Cardiac septum (tissue), 1 donor: Measurements from ENCODE around the gene GPATCH11. TPM values are rescaled to one million over a fixed set of nuclear protein-coding genes. Genes with fewer than 3 reads are reported as not detected.

Experiments used
- DNase-seq: peaks from one replicate; pipeline ENCODE4 v3.0.0-alpha.2; 2020; ENCODE audit warnings: low spot score
- intact Hi-C: fragments of 100-400 bp; cut with DNase I; formaldehyde crosslinking; loops from one replicate; pipeline ENCODE4 v1.14.0; 2022
- total RNA-seq: library from RNA; stranded (reverse); fragmentation: NEBNext Ultra II Directional; extraction: Animal tissue kit (Norgen Biotek cat#: 25700); gene quantifications from one replicate; pipeline ENCODE4 v1.2.1, GENCODE V29; 2021
- donor health status: DM: no; HTN: no; CAD: no.

The GPATCH11 gene
- total RNA-seq, 1 donor from 2014 or later: 6.7 TPM

DNA sequence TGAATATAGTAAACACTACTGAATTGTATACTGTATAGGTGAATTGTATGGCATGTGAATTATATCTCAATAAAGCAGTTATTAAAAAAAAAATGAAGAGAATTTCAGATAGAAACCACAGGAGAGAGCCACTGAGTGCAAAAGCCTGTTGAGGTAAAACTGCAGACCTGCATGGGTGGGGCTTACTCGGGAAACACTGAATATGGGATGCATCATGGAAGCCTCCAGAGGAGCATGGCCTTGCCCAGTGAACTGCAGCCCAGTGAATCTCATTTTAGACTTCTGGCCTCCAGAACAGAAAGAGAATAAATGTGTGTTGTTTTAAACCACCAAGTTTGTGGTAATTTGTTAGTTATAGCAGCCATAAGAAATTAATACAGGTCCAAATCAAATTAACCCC is 15.7 kb downstream of the GPATCH11 start:
- no peak for DNase-seq
- intact Hi-C loops: no loop called here

DNA sequence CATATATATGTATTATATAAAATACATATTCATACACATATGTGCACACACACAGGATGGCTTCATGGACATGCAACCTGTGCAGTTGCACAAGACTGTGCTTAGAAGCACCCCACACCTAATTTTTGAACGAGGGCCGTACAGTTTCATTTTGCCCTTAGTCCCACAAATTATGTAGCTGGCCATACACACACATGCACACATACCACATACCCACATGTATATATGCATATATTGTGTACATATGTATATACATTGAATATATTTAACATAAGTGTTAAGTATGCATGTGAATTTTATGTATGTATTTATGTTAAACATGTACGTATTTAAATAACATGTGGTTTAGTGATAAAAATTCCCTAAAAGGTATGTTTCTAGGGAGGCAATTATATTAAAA is 18.3 kb downstream of the GPATCH11 start:
- intact Hi-C loops: no loop called here

DNA sequence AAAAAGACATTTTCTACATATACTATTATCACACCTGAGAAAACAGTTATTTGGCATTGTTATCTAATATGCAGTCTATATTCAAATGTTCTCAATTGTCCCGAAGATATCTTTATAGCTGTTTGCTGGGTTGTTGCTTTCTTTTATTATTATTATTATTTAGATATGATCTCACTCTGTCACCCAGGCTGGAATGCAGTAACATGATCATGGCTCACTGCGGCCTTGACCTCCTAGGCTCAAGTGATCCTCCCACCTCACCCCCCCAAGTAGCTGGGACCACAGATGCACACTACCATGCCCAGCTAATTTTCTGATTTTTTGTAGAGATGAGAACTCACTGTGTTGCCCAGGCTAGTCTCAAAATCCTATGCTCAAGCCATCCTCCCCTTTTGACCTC is 19.9 kb downstream of the GPATCH11 start:
- intact Hi-C loops: no loop called here
- DNase-seq: no peak

More for the DNA sequence above, 18.3 kb downstream of the GPATCH11 start:
- no peak for DNase-seq

DNA sequence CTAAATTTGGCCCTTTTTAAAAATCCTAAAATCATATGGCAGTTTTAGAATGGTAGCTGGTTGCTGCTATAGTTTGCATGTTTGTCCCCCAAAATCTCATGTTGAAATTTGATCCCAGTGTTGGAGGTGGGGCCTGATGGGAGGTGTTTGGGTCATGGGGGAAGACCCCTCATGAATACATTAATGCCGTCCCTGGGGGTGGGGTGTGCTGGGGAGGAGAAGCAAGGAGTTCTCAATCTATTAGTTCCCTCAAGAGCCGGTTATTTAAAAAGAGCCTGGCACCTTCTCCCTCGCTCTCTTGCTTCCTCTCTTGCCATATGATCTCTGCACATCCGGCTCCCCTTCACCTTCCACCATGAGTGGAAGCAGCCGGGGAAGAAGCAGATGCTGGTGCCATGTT is 20.8 kb downstream of the GPATCH11 start:
- intact Hi-C loops: no loop called here
- no peak for DNase-seq

DNA sequence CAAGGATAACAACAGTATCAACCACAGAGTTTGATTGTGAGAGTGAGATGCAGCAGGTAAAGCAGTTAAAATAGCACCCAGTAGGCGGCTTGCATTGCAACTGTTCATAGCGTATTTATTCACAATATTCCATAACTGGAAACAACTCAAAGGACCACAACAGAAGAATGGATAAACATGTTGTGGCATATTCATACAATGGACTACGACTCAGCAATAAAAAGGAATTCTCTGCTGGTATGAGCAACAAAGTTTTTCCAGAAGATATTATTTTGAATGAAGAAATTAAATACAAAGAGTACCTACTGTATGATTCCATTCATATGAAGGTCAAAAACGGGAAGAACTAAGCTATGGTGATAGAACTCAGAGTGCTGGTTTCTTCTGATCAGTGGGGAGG is 25.2 kb downstream of the GPATCH11 start:
- intact Hi-C loops: no loop called here
- DNase-seq: no peak

DNA sequence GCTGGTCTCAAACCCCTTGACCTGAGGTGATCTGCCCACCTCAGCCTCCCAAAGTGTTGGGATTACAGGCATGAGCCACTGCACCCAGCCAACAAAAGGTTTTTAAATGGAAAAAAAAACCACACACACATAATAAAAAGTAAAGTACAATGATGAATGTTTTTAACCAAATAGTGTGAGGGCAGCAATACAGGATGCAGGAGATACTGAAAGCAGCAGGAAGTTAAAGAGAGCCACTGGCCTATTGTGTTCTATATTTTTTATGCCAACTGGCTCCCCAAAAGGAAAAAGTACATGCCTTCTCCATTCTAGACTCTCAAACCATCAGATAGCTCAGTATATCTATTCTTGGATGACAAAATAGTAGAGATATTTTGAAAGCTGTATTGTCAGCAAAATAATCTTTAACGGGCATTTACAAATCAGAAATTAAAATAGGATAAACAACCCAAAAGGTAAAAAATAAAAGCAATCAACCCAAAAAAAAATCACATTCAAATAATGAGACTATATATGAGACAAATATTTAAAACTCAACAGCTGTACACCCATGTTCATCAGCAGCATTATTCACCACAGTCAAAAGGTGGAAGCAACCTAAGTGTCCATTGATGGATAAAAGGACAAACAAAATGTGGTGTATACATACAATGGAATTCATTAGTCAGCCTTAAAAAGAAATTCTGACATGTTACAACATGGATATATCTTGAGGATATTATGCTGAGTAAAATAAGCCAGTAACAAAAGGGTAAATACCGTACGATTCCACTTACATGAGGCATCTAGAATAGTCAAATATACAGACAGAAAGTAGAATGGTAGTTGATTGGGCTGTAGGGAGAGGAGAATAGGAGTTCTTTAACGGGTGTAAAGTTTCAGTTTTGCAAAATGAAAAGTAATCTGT is 26.2 kb downstream of the GPATCH11 start:
- DNase-seq: no peak
- intact Hi-C loops: no loop called here

DNA sequence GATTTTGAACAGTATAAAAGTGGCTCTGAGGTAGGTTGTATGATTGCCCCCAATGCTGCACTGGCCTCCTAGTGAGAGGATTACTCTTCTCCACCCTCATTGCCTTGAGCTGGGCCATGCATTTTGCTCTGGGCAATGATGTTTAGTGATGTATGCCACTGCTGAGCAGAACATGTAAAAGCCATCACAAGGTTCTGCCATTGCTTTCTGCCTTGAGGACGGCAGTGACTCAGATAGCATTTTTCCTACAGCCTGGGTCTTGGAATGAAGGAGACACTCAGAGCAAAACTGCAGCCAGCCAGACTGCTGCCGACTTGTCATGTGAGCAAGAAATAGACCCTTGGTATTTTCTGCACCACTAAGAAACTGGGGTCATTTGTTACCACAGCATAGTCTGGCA is 27.6 kb downstream of the GPATCH11 start:
- intact Hi-C loops: no loop called here
- no peak for DNase-seq

DNA sequence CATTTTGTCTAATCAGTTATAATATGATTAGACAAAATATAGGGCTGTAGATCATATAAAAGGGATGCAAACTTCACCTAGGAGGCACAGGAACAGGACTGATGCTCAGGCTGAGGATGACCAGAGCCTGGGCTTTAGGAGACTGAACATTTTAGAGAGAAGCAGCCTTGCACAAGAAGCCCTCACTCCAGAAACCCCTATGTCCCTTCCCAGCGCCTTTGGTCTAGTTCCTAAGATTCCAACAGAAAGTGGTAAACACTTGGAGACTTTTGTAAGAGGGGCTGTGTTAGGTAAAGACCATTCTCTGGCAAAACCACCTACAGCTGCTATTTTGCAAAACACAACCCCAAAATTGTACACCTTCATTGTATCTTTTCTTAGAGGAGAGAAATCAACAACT is 33.2 kb downstream of the GPATCH11 start:
- intact Hi-C loops: no loop called here
- DNase-seq: no peak

DNA sequence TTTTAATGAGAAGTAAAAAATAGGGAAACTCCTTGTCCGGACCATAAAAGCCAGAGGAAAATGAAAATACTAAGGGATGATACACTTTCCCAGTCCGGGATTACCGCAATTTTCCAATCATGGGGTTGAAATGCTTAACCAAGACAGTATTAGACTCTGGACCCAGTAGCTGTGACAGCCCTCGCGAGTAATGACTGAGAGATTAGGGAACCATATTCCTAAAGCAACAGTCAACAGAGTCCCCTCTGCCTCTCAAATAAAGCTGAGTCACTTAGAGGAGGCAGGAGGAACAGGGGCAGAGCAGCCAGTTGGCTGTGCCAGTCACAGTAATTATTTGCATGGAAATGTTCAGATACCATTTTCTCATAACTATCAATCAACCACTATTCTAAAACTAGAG is 34.8 kb downstream of the GPATCH11 start:
- intact Hi-C loops: no loop called here
- DNase-seq: no peak

DNA sequence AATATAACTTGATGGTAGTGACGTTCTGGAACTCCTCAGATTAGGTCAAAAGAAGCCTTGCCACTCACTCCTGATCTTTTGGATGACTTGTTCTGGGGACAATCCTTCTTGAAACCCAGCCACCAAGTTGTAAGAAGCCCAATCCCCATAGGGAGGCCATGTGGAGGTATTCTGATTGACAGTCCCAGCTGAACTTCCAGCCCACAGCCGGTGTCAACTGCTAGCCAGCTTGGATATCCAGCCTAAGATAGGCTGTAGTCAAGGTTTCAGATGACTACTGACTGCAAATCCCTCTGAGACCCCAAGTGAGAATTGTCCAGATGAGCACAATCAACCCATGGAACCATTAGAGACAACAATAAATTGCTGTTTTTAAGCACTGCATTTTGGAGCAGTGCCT is 41.1 kb downstream of the GPATCH11 start:
- no peak for DNase-seq

DNA sequence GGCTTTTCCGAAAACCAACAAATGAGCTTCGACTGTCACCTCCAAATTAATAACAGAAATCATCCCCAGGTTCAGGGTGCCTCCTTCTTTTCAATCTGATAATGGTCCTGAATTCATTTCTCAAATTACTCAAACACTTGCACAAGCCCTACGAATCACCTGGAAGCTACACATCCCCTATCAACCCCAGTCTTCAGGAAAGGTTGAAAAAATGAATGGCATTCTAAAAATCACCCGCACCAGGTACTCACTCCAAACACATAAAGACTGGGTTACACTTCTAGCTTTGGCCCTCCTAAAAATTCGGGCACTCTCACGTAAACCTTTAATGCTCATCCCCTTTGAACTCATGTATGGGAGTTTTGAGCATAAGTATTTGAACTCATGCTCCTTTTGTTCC is 48.6 kb downstream of the GPATCH11 start:
- intact Hi-C loops: no loop called here
- DNase-seq: no peak

More for the DNA sequence above, 41.1 kb downstream of the GPATCH11 start:
- intact Hi-C loops: no loop called here

DNA sequence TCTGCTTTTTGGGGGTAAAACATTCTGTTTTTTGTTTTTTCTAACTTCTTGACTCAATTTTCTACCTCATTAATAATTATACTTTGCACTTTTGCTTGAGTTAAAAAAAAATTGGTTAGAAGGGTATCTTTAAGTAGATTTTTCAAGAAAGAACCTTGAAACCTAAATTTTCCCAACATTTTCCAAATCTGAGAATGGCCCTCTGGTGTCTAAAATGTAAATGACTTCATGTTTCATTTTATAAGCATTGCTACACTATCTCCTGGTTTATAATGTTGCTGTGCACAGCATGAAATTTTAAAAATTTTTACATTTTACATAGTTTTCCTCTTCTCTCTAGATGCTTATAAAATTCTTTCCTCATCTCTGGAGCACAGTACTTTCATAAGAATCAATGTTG is 58.2 kb downstream of the GPATCH11 start:
- intact Hi-C loops: no loop called here
- DNase-seq: no peak

DNA sequence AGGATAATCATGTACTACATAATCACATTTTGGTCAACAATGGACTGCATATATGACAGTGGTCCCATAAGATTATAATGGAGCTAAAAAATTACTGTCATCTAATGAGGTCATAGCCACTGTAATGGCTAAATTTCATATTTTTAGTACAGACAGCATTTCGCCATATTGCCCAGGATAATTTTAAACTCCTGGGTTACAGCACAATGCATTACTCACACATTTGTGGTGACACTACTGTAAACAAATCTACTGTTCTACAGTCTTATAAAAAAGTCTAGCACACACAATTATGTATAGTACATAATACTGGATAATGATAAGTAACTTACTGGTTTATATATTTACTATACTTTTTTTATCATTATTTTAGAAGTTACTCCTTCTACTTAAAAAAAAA is 59.7 kb downstream of the GPATCH11 start:
- no peak for DNase-seq

DNA sequence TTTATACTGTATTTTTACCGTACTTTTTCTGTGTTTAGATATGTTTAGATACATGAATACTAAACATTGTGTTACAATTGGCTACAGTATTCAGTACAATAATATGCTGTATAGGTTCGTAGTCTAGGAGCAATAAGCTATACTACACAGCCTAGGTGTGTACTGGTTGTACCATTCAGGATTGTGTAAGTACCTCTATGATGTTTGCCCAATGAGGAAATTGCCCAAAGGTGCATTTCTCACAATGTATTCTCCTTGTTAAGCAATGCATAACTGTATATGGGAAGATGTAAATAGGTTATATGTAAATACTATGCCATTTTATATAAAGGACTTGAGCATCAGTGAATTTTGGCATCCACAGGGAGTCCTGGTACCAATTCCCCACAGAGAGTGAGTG is 61.7 kb downstream of the GPATCH11 start:
- no peak for DNase-seq
- intact Hi-C loops: no loop called here

More for the DNA sequence above, 59.7 kb downstream of the GPATCH11 start:
- intact Hi-C loops: no loop called here

DNA sequence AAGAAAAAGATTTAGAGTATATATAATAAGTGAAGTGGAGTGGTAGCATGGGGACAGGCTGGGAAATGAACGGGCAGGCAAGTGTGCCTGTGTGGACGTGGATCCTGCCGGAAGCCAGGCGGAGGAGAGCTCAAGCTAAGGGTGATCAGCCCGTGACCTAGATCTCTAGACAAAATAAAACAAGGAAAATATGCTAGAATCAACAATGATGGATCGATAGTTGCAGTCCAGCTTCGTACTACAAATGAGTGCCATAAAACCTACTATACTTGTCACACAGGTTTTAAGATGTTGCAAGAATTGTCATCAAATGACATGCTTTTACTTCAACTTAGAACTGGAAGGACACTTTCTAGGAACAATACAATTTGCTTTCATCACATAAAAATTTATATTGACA is 64.0 kb downstream of the GPATCH11 start:
- intact Hi-C loops: no loop called here
- DNase-seq: no peak

Other genes starting within 250 kb of the GPATCH11 start
- gene STRN, start 118.0 kb upstream of the GPATCH11 start, total RNA-seq: 78.0 TPM
- 16.8 TPM for gene HEATR5B, start 146 bp upstream of the GPATCH11 start, total RNA-seq
- gene EIF2AK2, start 72.5 kb downstream of the GPATCH11 start, total RNA-seq: 17.9 TPM
- not detected for gene SULT6B1, start 104.2 kb downstream of the GPATCH11 start, total RNA-seq
- 49.1 TPM for gene CEBPZOS, start 112.0 kb downstream of the GPATCH11 start, total RNA-seq
- gene CEBPZ, start 147.1 kb downstream of the GPATCH11 start, total RNA-seq: 31.4 TPM
- gene NDUFAF7, start 147.1 kb downstream of the GPATCH11 start, total RNA-seq: 24.2 TPM
- 13.5 TPM for gene PRKD3, start 240.3 kb downstream of the GPATCH11 start, total RNA-seq